Endothelial cell of umbilical vein (primary cell): ENCODE measurements around the gene ADD1. TPM values are rescaled to one million over a fixed set of nuclear protein-coding genes. Genes with fewer than 3 reads are reported as not detected.

Experiments
- BruUV-seq: library from RNA; stranded (reverse); fragments of 400-500 nt; replicated peaks from 2 replicates; lab custom pipeline; 2021; lab: Mats Ljungman, UMichigan
- CTCF ChIA-PET: fragments of 300-600, 350-600 bp; sonication (Branson Sonifier 250); formaldehyde crosslinking; loops from one replicate; lab custom pipeline; 2021; ENCODE audit warnings: antibody characterized with exemption, inconsistent platforms; lab: Charles Lee
- POLR2A ChIA-PET: fragments of 300-600, 350-600 bp; sonication (Branson Sonifier 250); formaldehyde crosslinking; loops from one replicate; lab custom pipeline; 2021; ENCODE audit warnings: antibody characterized with exemption, inconsistent platforms; lab: Charles Lee
- DNase-seq: peaks from one replicate; pipeline ENCODE4 v3.0.0-alpha.2; 2011; ENCODE audit warnings: low read depth, low spot score
- FAIRE-seq: peaks from 2 replicates; lab custom pipeline; 2011; peaks lifted over from hg19 to GRCh38; lab: Jason Lieb, UNC
- H2AFZ ChIP-seq: 2 replicates; pipeline ENCODE4 v1.6.0; 2012; ENCODE audit warnings: low read depth, low read length, control low read depth, inconsistent platforms
- H3K27ac ChIP-seq: 2 replicates; pipeline ENCODE4 v1.5.1; 2011; ENCODE audit warnings: low read depth, mild to moderate bottlenecking, control low read depth, low read length, moderate library complexity; ENCODE audit not compliant: insufficient read depth
- H3K27me3 ChIP-seq, 2 experiments: 2 replicates each; pipeline versions ENCODE4 v1.6.0 to v1.6.1; 2011; ENCODE audit warnings: low read length in 2 of 2, mixed read lengths in 1 of 2; ENCODE audit not compliant: control insufficient read depth in 2 of 2, insufficient read depth in 2 of 2
- H3K36me3 ChIP-seq, 2 experiments: 2 replicates in 1 of 2; 3 replicates in 1 of 2; pipeline ENCODE4 v1.5.1; 2011; ENCODE audit warnings: low read length in 2 of 2, mild to moderate bottlenecking in 1 of 2, moderate library complexity in 1 of 2; ENCODE audit not compliant: control insufficient read depth in 2 of 2, insufficient read depth in 2 of 2; ENCODE audit errors: extremely low read depth in 1 of 2
- H3K4me1 ChIP-seq: 3 replicates; pipeline ENCODE4 v1.5.1; 2011; ENCODE audit warnings: mild to moderate bottlenecking, low read length; ENCODE audit not compliant: control insufficient read depth, insufficient read depth; ENCODE audit errors: extremely low read depth
- H3K4me2 ChIP-seq: 2 replicates; pipeline ENCODE4 v1.6.1; 2011; ENCODE audit warnings: low read length, control low read depth, mixed read lengths; ENCODE audit not compliant: insufficient read depth
- H3K4me3 ChIP-seq, 3 experiments: fragments of 200-600 bp in 1 of 3; sonication (generic), shearing (Covaris generic) in 1 of 3; replicated peaks in 1 of 3; 2 replicates each; pipeline ENCODE4 v1.5.1; 2011 to 2016; ENCODE audit warnings: control low read depth in 3 of 3, low read length in 3 of 3, mild to moderate bottlenecking in 2 of 3, inconsistent platforms in 1 of 3, low read depth in 1 of 3, moderate library complexity in 1 of 3; ENCODE audit not compliant: insufficient read depth in 1 of 3
- H3K79me2 ChIP-seq: 2 replicates; pipeline ENCODE4 v1.6.0; 2012; ENCODE audit warnings: low read length, inconsistent platforms; ENCODE audit not compliant: control insufficient read depth, insufficient read depth
- H3K9ac ChIP-seq: replicated peaks from 2 replicates; pipeline ENCODE3; 2011; ENCODE audit warnings: low read length, control low read depth; ENCODE audit not compliant: insufficient read depth; ENCODE audit errors: extremely low read depth
- H3K9me1 ChIP-seq: replicated peaks from 3 replicates; pipeline ENCODE4 v1.6.0; 2011; ENCODE audit warnings: mild to moderate bottlenecking, low read length; ENCODE audit not compliant: control insufficient read depth, insufficient read depth; ENCODE audit errors: extremely low read depth
- H3K9me3 ChIP-seq: replicated peaks from 2 replicates; pipeline ENCODE4 v1.5.1; 2012; ENCODE audit warnings: low read length, inconsistent platforms; ENCODE audit not compliant: control insufficient read depth, insufficient read depth
- H4K20me1 ChIP-seq: replicated peaks from 2 replicates; pipeline ENCODE3; 2011; ENCODE audit warnings: mild to moderate bottlenecking, low read length; ENCODE audit not compliant: control insufficient read depth, insufficient read depth; ENCODE audit errors: extremely low read depth
- CTCF ChIP-seq, 2 donors: IDR thresholded peaks; 1 replicate in 1 of 2; 2 replicates in 1 of 2; pipeline ENCODE4 v1.5.1; 2011; ENCODE audit warnings: low read length in 2 of 2, mild to moderate bottlenecking in 2 of 2, moderate library complexity in 2 of 2, control low read depth in 1 of 2, inconsistent platforms in 1 of 2, low read depth in 1 of 2; ENCODE audit not compliant: insufficient read depth in 1 of 2; ENCODE audit errors: extremely low read depth in 1 of 2
- EZH2 ChIP-seq: IDR thresholded peaks from 2 replicates; pipeline ENCODE4 v1.6.1; 2012; ENCODE audit warnings: borderline replicate concordance, low read depth, mild to moderate bottlenecking, moderate library complexity, low read length, inconsistent platforms; ENCODE audit not compliant: severe bottlenecking
- FOS ChIP-seq: IDR thresholded peaks from 2 replicates; pipeline ENCODE4 v1.6.1; 2011; ENCODE audit warnings: mild to moderate bottlenecking, low read length, moderate library complexity, borderline replicate concordance; ENCODE audit not compliant: insufficient read depth
- GATA2 ChIP-seq: IDR thresholded peaks from 2 replicates; pipeline ENCODE4 v1.7.0; 2011; ENCODE audit warnings: low read depth, mild to moderate bottlenecking, moderate library complexity, mixed read lengths, low read length; ENCODE audit not compliant: insufficient read length, insufficient read depth
- JUN ChIP-seq: IDR thresholded peaks from 2 replicates; pipeline ENCODE4 v1.6.1; 2011; ENCODE audit warnings: borderline replicate concordance, low read depth; ENCODE audit not compliant: insufficient read length, insufficient read depth
- MAX ChIP-seq: IDR thresholded peaks from 2 replicates; pipeline ENCODE4 v1.6.1; 2011; ENCODE audit not compliant: insufficient read depth, insufficient read length
- MYC ChIP-seq: IDR thresholded peaks from one replicate; pipeline ENCODE4 v1.6.1; 2011; ENCODE audit warnings: mild to moderate bottlenecking, low read depth, low read length
- POLR2A ChIP-seq: IDR thresholded peaks from 2 replicates; pipeline ENCODE4 v1.6.1; 2012; ENCODE audit warnings: low read depth, mild to moderate bottlenecking, control low read depth, low read length
- POLR2AphosphoS5 ChIP-seq: IDR thresholded peaks from 2 replicates; pipeline ENCODE4 v1.6.1; 2012; ENCODE audit warnings: low read depth, mild to moderate bottlenecking, control low read depth, low read length, moderate library complexity; ENCODE audit not compliant: insufficient read depth
- dilution Hi-C: fragments of 300-500 bp; cut with MboI; formaldehyde crosslinking; loops from one replicate; pipeline ENCODE4 v1.15.0; 2019; ENCODE audit warnings: low sequenced_read_pairs; ENCODE audit not compliant: extremely low pct_ligation_motif_present
- intact Hi-C: fragments of 100-400 bp; cut with micrococcal nuclease; formaldehyde crosslinking; loops from one replicate; pipeline ENCODE4 v1.10.0; 2022
- polyA plus RNA-seq, 4 experiments: library from polyadenylated mRNA; depleted of rRNA in 3 of 4; stranded (reverse) in 3 of 4; unstranded in 1 of 4; fragments of >200 nt; gene quantifications; 2 replicates each; pipeline versions ENCODE4 v1.2.1 to v1.2.3, GENCODE V29; 2011 to 2012; ENCODE audit warnings: missing spikeins in 1 of 4
- total RNA-seq: library from RNA; stranded (reverse); gene quantifications from 2 replicates; pipeline ENCODE4 v1.2.3, GENCODE V29; 2021

The ADD1 gene
- total and polyA plus RNA-seq, 2 donors (not counting 3 experiments of a cell fraction or from before 2014, with no cell fraction given) = 219 to 305 TPM

- intact Hi-C loops = no loop called here
- no TSS peak for BruUV-seq
- POLR2A ChIA-PET = no interaction called here
Observed at GRCh38 chr4:2910409-2910808, 66.8 kb downstream of the ADD1 start.

More at GRCh38 chr4:2910409-2910808, 66.8 kb downstream of the ADD1 start:
- FAIRE-seq = no peak
- H3K4me3 ChIP-seq = no peak overlapping the region
- no peaks in the 10 kb centered on the region for H3K9me1 ChIP-seq
- no peaks in the 10 kb centered on the region for H3K9me3 ChIP-seq
- H3K9ac ChIP-seq = no peak overlapping the region
- dilution Hi-C loops = no loop called here
- no peak overlapping the region for H3K27ac ChIP-seq
- CTCF ChIA-PET = interaction anchor here (1.4 to 1.9 kb wide), 2 partner anchors 12 to 19 kb away, joined by 5 to 8 read pairs; no protein-coding TSS in a partner anchor
- DNase-seq = no peak
- TF ChIP-seq CTCF (IDR thresholded peaks at IDR 0.05; ENCODE audit: extremely low read depth in 1 of 2, insufficient read depth in 1 of 2, low read depth in 1 of 2, low read length in 2 of 2) (no peak), EZH2 (no peak), MAX (no peak), POLR2AphosphoS5 (no peak), MYC (no peak), POLR2A (no peak), GATA2 (no peak), JUN (no peak), FOS (no peak)
- H4K20me1 ChIP-seq = no peaks in the 10 kb centered on the region
- no peaks in the 10 kb centered on the region for H3K79me2 ChIP-seq
- no peaks in the 10 kb centered on the region for H3K27me3 ChIP-seq
- no peaks in the 10 kb centered on the region for H3K4me1 ChIP-seq
- no peak overlapping the region for H2AFZ ChIP-seq
- H3K36me3 ChIP-seq = peaks cover 23 to 63% of the 10 kb centered on the region in 2 experiments
- H3K4me2 ChIP-seq = no peak overlapping the region
